Spinal cord (tissue), 10 donors: ENCODE measurements around the gene PIP4K2C. TPM values are rescaled to one million over a fixed set of nuclear protein-coding genes. Genes with fewer than 3 reads are reported as not detected.

Experiments
- DNase-seq, 6 donors: peaks; one replicate each; pipeline versions ENCODE4 v3.0.0 to v3.0.0-alpha.2; 2013 to 2015; ENCODE audit warnings: low spot score in 6 of 6, low read depth in 4 of 6
- H3K27ac ChIP-seq: one replicate; pipeline ENCODE4 v1.5.1; 2013; ENCODE audit warnings: low read depth, low read length, control low read depth
- H3K27me3 ChIP-seq: one replicate; pipeline ENCODE4 v1.6.1; 2013; ENCODE audit warnings: low read length; ENCODE audit not compliant: control insufficient read depth, insufficient read depth
- H3K36me3 ChIP-seq: one replicate; pipeline ENCODE4 v1.6.1; 2013; ENCODE audit warnings: low read length; ENCODE audit not compliant: control insufficient read depth, insufficient read depth
- H3K4me1 ChIP-seq: one replicate; pipeline ENCODE4 v1.6.1; 2013; ENCODE audit warnings: low read length; ENCODE audit not compliant: control insufficient read depth, insufficient read depth
- H3K4me3 ChIP-seq: one replicate; pipeline ENCODE4 v1.5.1; 2013; ENCODE audit warnings: low read depth, low read length, control low read depth
- H3K9me3 ChIP-seq: one replicate; pipeline ENCODE4 v1.6.1; 2013; ENCODE audit warnings: low read length; ENCODE audit not compliant: control insufficient read depth, insufficient read depth
- WGBS: methylation state at CpG from one replicate; pipeline ENCODE4 v1.1.5; 2013; ENCODE audit warnings: missing lambda C conversion rate; ENCODE audit not compliant: insufficient coverage; 5-methylcytosine and 5-hydroxymethylcytosine counted together
- polyA plus RNA-seq, 2 donors: library from polyadenylated mRNA; unstranded; fragments of 120-200 nt; gene quantifications; one replicate each; pipeline ENCODE4 v1.2.1, GENCODE V29; 2013; ENCODE audit not compliant: insufficient read length in 2 of 2
- total RNA-seq, 2 donors: library from RNA; depleted of rRNA in 1 of 2; stranded (reverse); fragments of 120-200 nt in 1 of 2; fragments of >200 nt in 1 of 2; gene quantifications; one replicate each; pipeline versions ENCODE4 v1.2.3 to v1.2.4, GENCODE V29; 2013 to 2014
- donor health status: healthy.

The PIP4K2C gene
- total and polyA plus RNA-seq, 4 donors = 12.5 to 20.7 (median 19.4) TPM

DNA sequence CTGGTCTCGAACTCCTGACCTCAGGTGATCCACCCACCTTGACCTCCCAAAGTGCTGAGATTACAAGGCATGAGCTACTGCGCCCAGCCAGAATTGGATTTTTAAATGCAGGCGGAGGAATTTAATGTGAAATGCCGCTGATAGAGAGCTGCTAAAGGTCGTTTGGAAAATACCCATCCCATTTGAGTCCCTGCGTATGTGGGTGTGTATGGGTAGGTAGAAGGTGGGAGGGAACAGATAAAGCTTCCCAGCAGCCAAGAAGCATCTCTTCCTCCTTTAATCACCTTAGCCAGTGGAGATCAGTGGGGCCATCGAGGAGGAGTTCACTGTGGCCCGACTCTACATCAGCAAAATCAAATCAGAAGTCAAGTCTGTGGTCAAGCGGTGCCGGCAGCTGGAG is 16.2 kb upstream of the PIP4K2C start:
- DNase-seq = no peak
- Histone ChIP-seq H3K36me3 (peaks cover 88% of the 10 kb centered on the region), H3K4me3 (no peak overlapping the region), H3K27ac (no peak overlapping the region), H3K9me3 (no peaks in the 10 kb centered on the region), H3K27me3 (no peaks in the 10 kb centered on the region), H3K4me1 (no peaks in the 10 kb centered on the region)
- 96% methylated on average over 3 of the region's 10 CpGs for WGBS

GRCh38 chr12:57575771-57576612 is 15.0 kb upstream of the PIP4K2C start:
- Histone ChIP-seq H3K36me3 (peaks cover 87% of the 10 kb centered on the region), H3K27ac (no peak overlapping the region), H3K4me1 (no peaks in the 10 kb centered on the region), H3K4me3 (no peak overlapping the region), H3K27me3 (no peaks in the 10 kb centered on the region), H3K9me3 (no peaks in the 10 kb centered on the region)
- DNase-seq = no peak
- 96% methylated on average over 11 of the region's 12 CpGs for WGBS

- Histone ChIP-seq H3K27me3 (no peaks in the 10 kb centered on the region), H3K4me1 (no peaks in the 10 kb centered on the region), H3K9me3 (no peaks in the 10 kb centered on the region), H3K27ac (no peak overlapping the region), H3K4me3 (no peak overlapping the region), H3K36me3 (peaks cover 87% of the 10 kb centered on the region)
- WGBS = 94% methylated on average over 8 of the region's 9 CpGs
- DNase-seq = no peak
Observed at GRCh38 chr12:57576613-57577160, 14.3 kb upstream of the PIP4K2C start.

DNA sequence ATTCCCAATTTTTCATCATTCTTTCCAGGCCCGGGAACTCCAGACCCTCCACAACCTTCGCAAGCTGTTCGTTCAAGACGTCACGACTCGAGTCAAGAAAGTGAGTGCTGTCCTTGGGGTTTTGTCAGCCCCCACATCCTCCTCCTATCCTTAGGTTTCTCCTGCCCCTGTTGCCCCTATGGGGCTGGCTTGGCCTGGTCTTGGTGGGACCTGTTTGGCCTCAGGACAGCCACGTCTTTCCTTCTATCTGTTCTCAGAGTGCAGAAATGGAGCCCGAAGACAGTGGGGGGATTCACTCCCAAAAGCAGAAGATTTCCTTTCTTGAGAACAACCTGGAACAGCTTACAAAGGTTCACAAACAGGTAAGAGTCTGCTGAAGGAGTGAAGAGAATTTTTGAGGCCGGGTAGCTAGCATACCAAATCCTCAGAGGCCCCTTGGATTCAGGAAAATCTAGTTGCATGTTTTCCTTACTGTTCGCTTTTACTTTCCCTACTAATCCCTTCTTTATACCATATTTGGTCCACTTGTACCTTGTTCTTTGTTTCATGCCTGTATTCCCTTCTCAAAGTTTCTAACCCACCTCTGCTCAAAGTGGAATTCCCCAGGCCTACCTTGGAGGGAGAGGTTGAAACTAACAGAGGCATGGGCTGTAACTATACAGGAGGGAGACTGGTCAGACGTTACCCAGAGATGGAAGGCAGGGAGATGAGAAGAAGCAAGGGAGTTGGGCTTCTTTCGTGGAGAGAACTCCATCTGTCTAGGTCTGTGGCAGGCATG is 12.8 kb upstream of the PIP4K2C start:
- DNase-seq = no peak
- no peaks in the 10 kb centered on the region for H3K27me3 ChIP-seq
- H3K36me3 ChIP-seq = peaks cover 76% of the 10 kb centered on the region
- WGBS = 80% methylated on average over 6 of the region's 12 CpGs
- H3K4me3 ChIP-seq = no peak overlapping the region
- no peaks in the 10 kb centered on the region for H3K4me1 ChIP-seq
- no peak overlapping the region for H3K27ac ChIP-seq
- H3K9me3 ChIP-seq = no peaks in the 10 kb centered on the region

- Histone ChIP-seq H3K4me3 (no peak overlapping the region), H3K9me3 (no peaks in the 10 kb centered on the region), H3K27ac (no peak overlapping the region), H3K36me3 (peaks cover 71% of the 10 kb centered on the region), H3K4me1 (no peaks in the 10 kb centered on the region), H3K27me3 (no peaks in the 10 kb centered on the region)
- DNase-seq = no peak
- WGBS = 70% methylated on average over 1 of the region's 2 CpGs
Observed at GRCh38 chr12:57579011-57579410, 12.0 kb upstream of the PIP4K2C start.

- Histone ChIP-seq H3K36me3 (peaks cover 66% of the 10 kb centered on the region), H3K4me3 (no peak overlapping the region), H3K27ac (no peak overlapping the region), H3K27me3 (no peaks in the 10 kb centered on the region), H3K9me3 (no peaks in the 10 kb centered on the region), H3K4me1 (no peaks in the 10 kb centered on the region)
- 90% methylated on average over 3 of the region's 8 CpGs for WGBS
- DNase-seq = no peak
Observed at GRCh38 chr12:57579677-57580465, 11.1 kb upstream of the PIP4K2C start.

DNA sequence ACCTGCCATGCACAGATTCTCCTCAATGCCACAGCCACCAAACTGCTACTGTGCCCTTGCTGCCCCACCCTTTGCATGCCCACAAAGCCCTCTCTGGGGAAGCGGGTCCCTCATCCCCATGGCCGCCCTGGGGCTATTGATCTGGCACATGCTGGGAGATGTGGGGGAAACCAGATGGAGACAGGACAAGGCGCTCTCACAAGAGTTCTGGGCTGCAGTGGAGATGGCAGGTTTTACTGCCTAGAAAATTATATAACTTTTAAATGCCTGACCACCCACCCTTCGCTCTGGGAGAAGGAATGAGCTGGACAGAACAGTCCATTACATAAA is 10.6 kb upstream of the PIP4K2C start:
- Histone ChIP-seq H3K36me3 (peaks cover 63% of the 10 kb centered on the region), H3K9me3 (no peaks in the 10 kb centered on the region), H3K27me3 (no peaks in the 10 kb centered on the region), H3K27ac (no peak overlapping the region), H3K4me3 (no peak overlapping the region), H3K4me1 (no peaks in the 10 kb centered on the region)
- DNase-seq = no peak
- no CpG with 5 or more reads among the region's 4 CpGs for WGBS

DNA sequence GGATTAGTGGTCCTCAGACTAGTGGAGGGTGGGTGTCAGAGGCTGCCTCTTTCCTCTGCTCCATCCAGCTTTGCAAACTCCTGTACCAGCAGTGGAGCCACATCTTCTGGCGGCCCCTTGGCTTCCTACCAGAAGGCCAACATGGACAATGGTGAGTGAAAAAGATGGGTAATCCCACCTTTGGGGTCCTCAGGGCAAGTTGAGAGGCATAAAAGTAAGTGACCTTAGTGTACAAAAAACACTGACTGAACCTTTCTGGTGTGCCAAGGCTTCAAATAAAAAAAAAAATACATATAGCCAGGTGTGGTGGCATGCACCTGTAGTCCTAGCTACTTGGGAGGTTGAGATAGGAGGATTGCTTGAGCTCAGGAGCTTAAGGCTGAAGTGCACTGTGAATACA is 9.2 kb upstream of the PIP4K2C start:
- no peaks in the 10 kb centered on the region for H3K27me3 ChIP-seq
- no peaks in the 10 kb centered on the region for H3K9me3 ChIP-seq
- no peak for DNase-seq
- H3K4me3 ChIP-seq = no peak overlapping the region
- peaks cover 54% of the 10 kb centered on the region for H3K36me3 ChIP-seq
- WGBS = no CpG with 5 or more reads among the region's 1 CpG
- H3K4me1 ChIP-seq = no peaks in the 10 kb centered on the region
- no peak overlapping the region for H3K27ac ChIP-seq

GRCh38 chr12:57582440-57582839 is 8.6 kb upstream of the PIP4K2C start:
- H3K4me3 ChIP-seq = no peak overlapping the region
- no CpG with 5 or more reads among the region's 1 CpG for WGBS

More at GRCh38 chr12:57582440-57582839, 8.6 kb upstream of the PIP4K2C start:
- no peak overlapping the region for H3K27ac ChIP-seq
- H3K4me1 ChIP-seq = no peaks in the 10 kb centered on the region
- no peaks in the 10 kb centered on the region for H3K27me3 ChIP-seq
- peaks cover 47% of the 10 kb centered on the region for H3K36me3 ChIP-seq
- no peaks in the 10 kb centered on the region for H3K9me3 ChIP-seq
- DNase-seq = no peak
